ENCODE results near the gene SLC66A1. TPM values are rescaled to one million over a fixed set of nuclear protein-coding genes. Genes with fewer than 3 reads are reported as not detected.

SLC66A1 gene
- total RNA-seq, 6 experiments from 2014 or later: 8.4 to 20.6 (median 11.2) TPM

GRCh38 chr1:19319196-19319595 lies 7.1 kb downstream of the SLC66A1 start:
- TF ChIP-seq POLR2A (IDR thresholded peaks at IDR 0.05): no peak
- Histone ChIP-seq H3K9me3 (no peaks in the 10 kb centered on the region), H3K4me1 (no peaks in the 10 kb centered on the region), H3K36me3 (peaks cover 0 to 11% (median 2%) of the 10 kb centered on the region in 4 donors), H3K27me3 (no peaks in the 10 kb centered on the region), H3K27ac (no peak overlapping the region), H3K4me3 (no peak overlapping the region)
- ATAC-seq: no peak
- intact Hi-C loops (cut with DNase I): no loop called here
- DNase-seq: no peak
- WGBS (ENCODE audit: insufficient coverage, low coverage, low lambda C conversion rate, missing lambda C conversion rate): 81% methylated on average over 2 of the region's 3 CpGs

- TF ChIP-seq CTCF (IDR thresholded peaks at IDR 0.05) (no peak), POLR2A (IDR thresholded peaks at IDR 0.05) (no peak)
- ATAC-seq: no peak
- intact Hi-C loops (cut with DNase I): no loop called here
- peaks cover 0 to 24% (median 3%) of the 10 kb centered on the region in 4 donors for H3K36me3 ChIP-seq
- no peak for DNase-seq
- WGBS (ENCODE audit: insufficient coverage, low coverage, low lambda C conversion rate, missing lambda C conversion rate): 89% methylated on average over 3 of the region's 3 CpGs
- no peaks in the 10 kb centered on the region for H3K27me3 ChIP-seq
- H3K27ac ChIP-seq: no peak overlapping the region
- H3K4me1 ChIP-seq: no peaks in the 10 kb centered on the region
- no peaks in the 10 kb centered on the region for H3K9me3 ChIP-seq
- no peak overlapping the region for H3K4me3 ChIP-seq
Measured at GRCh38 chr1:19321071-19321470, 8.9 kb downstream of the SLC66A1 start.

GRCh38 chr1:19322481-19322880 lies 10.4 kb downstream of the SLC66A1 start:
- Histone ChIP-seq H3K4me1 (no peaks in the 10 kb centered on the region), H3K4me3 (no peak overlapping the region), H3K36me3 (peaks cover 0 to 29% (median 3%) of the 10 kb centered on the region in 4 donors), H3K27ac (no peak overlapping the region), H3K27me3 (no peaks in the 10 kb centered on the region), H3K9me3 (no peaks in the 10 kb centered on the region)
- ATAC-seq (peak in 2 of 4 donors; percentile 12 to 44), DNase-seq (peak in 1 of 3 donors; percentile 44)
- intact Hi-C loops (cut with DNase I): no loop called here
- 69% methylated on average over 10 of the region's 10 CpGs for WGBS (ENCODE audit: insufficient coverage, low coverage, low lambda C conversion rate, missing lambda C conversion rate)
- TF ChIP-seq POLR2A (IDR thresholded peaks at IDR 0.05): no peak

DNA sequence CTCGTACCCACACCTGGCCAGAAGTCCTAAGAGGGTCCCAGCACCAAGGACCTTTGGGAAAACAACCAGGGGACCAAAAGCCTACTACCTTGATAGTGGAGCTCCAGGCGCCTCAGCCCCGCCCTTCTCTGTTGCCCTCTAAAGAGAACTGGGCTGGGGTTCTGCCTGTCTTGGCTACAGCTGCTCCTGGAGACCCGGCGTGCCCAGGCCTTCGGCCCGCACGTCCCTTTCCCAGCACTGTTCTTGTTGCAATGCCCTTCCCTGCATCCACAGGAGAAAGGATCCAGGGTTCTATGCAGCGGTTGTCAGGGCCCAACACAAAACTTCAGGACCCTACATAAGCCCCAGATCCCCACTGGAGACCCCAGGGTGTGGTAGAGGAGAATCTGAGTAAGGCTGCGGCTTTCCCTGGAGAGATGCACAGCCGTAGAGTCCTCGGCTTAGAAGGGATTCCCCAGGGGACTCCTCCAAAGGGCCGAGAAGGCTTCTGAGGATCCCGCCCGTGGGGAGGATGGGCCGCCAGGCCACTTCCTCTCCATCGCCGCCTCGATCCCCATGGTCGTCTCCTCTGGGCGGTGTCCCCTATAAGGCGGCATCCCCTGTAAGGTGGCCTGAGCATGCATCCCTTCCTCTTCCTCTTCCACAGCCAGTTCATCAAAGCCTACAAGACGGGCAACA lies 12.0 kb downstream of the SLC66A1 start:
- H3K36me3 ChIP-seq: peaks cover 0 to 38% (median 3%) of the 10 kb centered on the region in 4 donors
- H3K4me3 ChIP-seq: no peak overlapping the region
- no peaks in the 10 kb centered on the region for H3K4me1 ChIP-seq
- no peaks in the 10 kb centered on the region for H3K9me3 ChIP-seq
- TF ChIP-seq CTCF (IDR thresholded peaks at IDR 0.05) (no peak), POLR2A (IDR thresholded peaks at IDR 0.05) (no peak)
- no peak for ATAC-seq
- no peak for DNase-seq
- H3K27me3 ChIP-seq: no peaks in the 10 kb centered on the region
- intact Hi-C loops (cut with DNase I): no loop called here
- no peak overlapping the region for H3K27ac ChIP-seq
- 30% methylated on average over 2 of the region's 23 CpGs for WGBS (ENCODE audit: insufficient coverage, low coverage, low lambda C conversion rate, missing lambda C conversion rate)

GRCh38 chr1:19324665-19324990 lies 12.5 kb downstream of the SLC66A1 start:
- no peaks in the 10 kb centered on the region for H3K27me3 ChIP-seq
- DNase-seq: no peak
- no peak overlapping the region for H3K4me3 ChIP-seq
- no peaks in the 10 kb centered on the region for H3K9me3 ChIP-seq
- H3K27ac ChIP-seq: no peak overlapping the region
- no peak for ATAC-seq
- H3K36me3 ChIP-seq: peaks cover 0 to 38% (median 3%) of the 10 kb centered on the region in 4 donors
- H3K4me1 ChIP-seq: no peaks in the 10 kb centered on the region
- TF ChIP-seq CTCF (IDR thresholded peaks at IDR 0.05): no peak
- no peak for TF ChIP-seq POLR2A (IDR thresholded peaks at IDR 0.05)
- WGBS (ENCODE audit: insufficient coverage, low coverage, low lambda C conversion rate, missing lambda C conversion rate): no CpG with 5 or more reads among the region's 9 CpGs
- intact Hi-C loops (cut with DNase I): no loop called here
